Esophagus (tissue), 2 donors: ENCODE data around the gene ARID1B. TPM values are rescaled to one million over a fixed set of nuclear protein-coding genes. Genes with fewer than 3 reads are reported as not detected.

Experiments
- H3K27ac ChIP-seq, 2 donors: one replicate each; pipeline ENCODE4 v1.5.1; 2013; ENCODE audit warnings: low read depth in 2 of 2, mild to moderate bottlenecking in 2 of 2, inconsistent platforms in 1 of 2, low read length in 1 of 2, moderate library complexity in 1 of 2
- H3K27me3 ChIP-seq, 2 donors: one replicate each; pipeline ENCODE4 v1.6.1; 2013; ENCODE audit warnings: low read length in 2 of 2, control low read depth in 1 of 2, mild to moderate bottlenecking in 1 of 2; ENCODE audit not compliant: insufficient read depth in 2 of 2, control insufficient read depth in 1 of 2
- H3K36me3 ChIP-seq, 2 donors: one replicate each; pipeline ENCODE4 v1.6.1; 2013; ENCODE audit warnings: low read length in 1 of 2; ENCODE audit not compliant: control insufficient read depth in 2 of 2, insufficient read depth in 2 of 2
- H3K4me1 ChIP-seq, 2 donors: one replicate each; pipeline ENCODE4 v1.6.1; 2013; ENCODE audit warnings: low read length in 1 of 2; ENCODE audit not compliant: control insufficient read depth in 2 of 2, insufficient read depth in 2 of 2
- H3K4me3 ChIP-seq, 2 donors: one replicate each; pipeline ENCODE4 v1.5.1; 2013; ENCODE audit warnings: low read length in 2 of 2, mild to moderate bottlenecking in 2 of 2, low read depth in 1 of 2, moderate library complexity in 1 of 2
- H3K9me3 ChIP-seq, 2 donors: one replicate each; pipeline ENCODE4 v1.6.1; 2013; ENCODE audit warnings: mild to moderate bottlenecking in 2 of 2, low read depth in 1 of 2, low read length in 1 of 2, moderate library complexity in 1 of 2; ENCODE audit not compliant: control insufficient read depth in 2 of 2, insufficient read depth in 1 of 2
- WGBS, 2 donors: extraction: QIAGEN DNeasy Blood & Tissue Kit; methylation state at CpG; one replicate each; pipeline ENCODE4 v1.1.7; 2013; 5-methylcytosine and 5-hydroxymethylcytosine counted together
- polyA plus RNA-seq, 2 donors: library from polyadenylated mRNA; stranded (reverse); fragments of 200-250 nt; gene quantifications; one replicate each; pipeline ENCODE4 v1.2.3, GENCODE V29; 2013
- donor health status: healthy with polysubstance abuse.
- donor health status: Bipolar disorder and iron deficiency.

The ARID1B gene
- polyA plus RNA-seq, 2 donors = 15.9 to 16.1 TPM

- no peak overlapping the region for H3K4me3 ChIP-seq
- 97% methylated on average over 3 of the region's 3 CpGs for WGBS, 2 donors
- peaks cover 2 to 3% of the 10 kb centered on the region in 2 donors for H3K4me1 ChIP-seq
- H3K27ac ChIP-seq = no peak overlapping the region
- no peaks in the 10 kb centered on the region for H3K9me3 ChIP-seq
- H3K36me3 ChIP-seq = peaks cover 0 to 2% of the 10 kb centered on the region in 2 donors
- H3K27me3 ChIP-seq = no peaks in the 10 kb centered on the region
These were observed 222.6 kb downstream of the ARID1B start for GRCh38 chr6:156999762-157000161.

GRCh38 chr6:157001716-157002115 lies 224.5 kb downstream of the ARID1B start:
- WGBS, 2 donors = 95 to 96% methylated on average over 12 of the region's 12 CpGs
- H3K27me3 ChIP-seq = no peaks in the 10 kb centered on the region
- H3K4me1 ChIP-seq = no peaks in the 10 kb centered on the region
- H3K36me3 ChIP-seq = no peaks in the 10 kb centered on the region
- no peak overlapping the region for H3K27ac ChIP-seq
- no peaks in the 10 kb centered on the region for H3K9me3 ChIP-seq
- no peak overlapping the region for H3K4me3 ChIP-seq

GRCh38 chr6:157002774-157003173 lies 225.6 kb downstream of the ARID1B start:
- WGBS, 2 donors = 93 to 100% methylated on average over 1 of the region's 1 CpG
- Histone ChIP-seq H3K36me3 (no peaks in the 10 kb centered on the region), H3K4me1 (no peaks in the 10 kb centered on the region), H3K4me3 (no peak overlapping the region), H3K27me3 (no peaks in the 10 kb centered on the region), H3K9me3 (no peaks in the 10 kb centered on the region), H3K27ac (no peak overlapping the region)

GRCh38 chr6:157005940-157006339 lies 228.8 kb downstream of the ARID1B start:
- WGBS, 2 donors = 69 to 70% methylated on average over 2 of the region's 2 CpGs
- Histone ChIP-seq H3K4me1 (no peaks in the 10 kb centered on the region), H3K4me3 (no peak overlapping the region), H3K9me3 (no peaks in the 10 kb centered on the region), H3K27ac (no peak overlapping the region), H3K36me3 (no peaks in the 10 kb centered on the region), H3K27me3 (no peaks in the 10 kb centered on the region)

- Histone ChIP-seq H3K27ac (no peak overlapping the region), H3K36me3 (no peaks in the 10 kb centered on the region), H3K4me1 (no peaks in the 10 kb centered on the region), H3K4me3 (no peak overlapping the region), H3K27me3 (no peaks in the 10 kb centered on the region), H3K9me3 (no peaks in the 10 kb centered on the region)
- WGBS, 2 donors = 94 to 97% methylated on average over 7 of the region's 7 CpGs
These were observed 231.4 kb downstream of the ARID1B start for GRCh38 chr6:157008568-157008967.

GRCh38 chr6:157012355-157012754 lies 235.2 kb downstream of the ARID1B start:
- no peaks in the 10 kb centered on the region for H3K4me1 ChIP-seq
- H3K9me3 ChIP-seq = no peaks in the 10 kb centered on the region
- H3K4me3 ChIP-seq = no peak overlapping the region
- no peak overlapping the region for H3K27ac ChIP-seq
- H3K27me3 ChIP-seq = no peaks in the 10 kb centered on the region
- no peaks in the 10 kb centered on the region for H3K36me3 ChIP-seq
- WGBS, 2 donors = 82 to 93% methylated on average over 3 of the region's 3 CpGs

GRCh38 chr6:157013649-157014304 lies 236.6 kb downstream of the ARID1B start:
- Histone ChIP-seq H3K4me3 (no peak overlapping the region), H3K9me3 (no peaks in the 10 kb centered on the region), H3K36me3 (no peaks in the 10 kb centered on the region), H3K27ac (no peak overlapping the region), H3K27me3 (no peaks in the 10 kb centered on the region), H3K4me1 (no peaks in the 10 kb centered on the region)
- WGBS, 2 donors = 60% methylated on average over 7 of the region's 7 CpGs

- no peak overlapping the region for H3K27ac ChIP-seq
- no peak overlapping the region for H3K4me3 ChIP-seq
- no peaks in the 10 kb centered on the region for H3K36me3 ChIP-seq
- H3K4me1 ChIP-seq = no peaks in the 10 kb centered on the region
- H3K27me3 ChIP-seq = no peaks in the 10 kb centered on the region
- no peaks in the 10 kb centered on the region for H3K9me3 ChIP-seq
- 64 to 73% methylated on average over 7 of the region's 7 CpGs for WGBS, 2 donors
These were observed 237.7 kb downstream of the ARID1B start for GRCh38 chr6:157014871-157015270.

GRCh38 chr6:157017022-157017421 lies 239.8 kb downstream of the ARID1B start:
- Histone ChIP-seq H3K27me3 (no peaks in the 10 kb centered on the region), H3K4me1 (no peaks in the 10 kb centered on the region), H3K4me3 (no peak overlapping the region), H3K9me3 (no peaks in the 10 kb centered on the region), H3K27ac (no peak overlapping the region), H3K36me3 (no peaks in the 10 kb centered on the region)
- 96 to 98% methylated on average over 1 of the region's 1 CpG for WGBS, 2 donors

- Histone ChIP-seq H3K27me3 (no peaks in the 10 kb centered on the region), H3K4me3 (no peak overlapping the region), H3K9me3 (no peaks in the 10 kb centered on the region), H3K27ac (no peak overlapping the region), H3K36me3 (no peaks in the 10 kb centered on the region), H3K4me1 (no peaks in the 10 kb centered on the region)
These were observed 240.7 kb downstream of the ARID1B start for GRCh38 chr6:157017861-157018260.
